Memory B cell (primary cell): ENCODE data around the gene TLN1.
A peak's percentile ranks its signal among the peaks of the same experiment; 100 is the strongest.

Source experiments
- ATAC-seq: fragments of 150-1000 bp; cut with Tn5 transposase; 2 replicates; pipeline ENCODE4 v1.10.0; 2021; ENCODE audit warnings: low read depth, mild to moderate bottlenecking, moderate library complexity
- DNase-seq, 2 donors: peaks; one replicate each; pipeline ENCODE4 v3.0.0; 2022; ENCODE audit warnings: low spot score in 2 of 2
- H3K27ac Mint-ChIP-seq: one replicate; pipeline ENCODE4 v1.8.0; 2022; ENCODE audit warnings: mild to moderate bottlenecking, moderate library complexity, mixed read lengths
- H3K27me3 Mint-ChIP-seq: one replicate; pipeline ENCODE4 v1.8.0; 2022; ENCODE audit warnings: mixed read lengths
- H3K36me3 Mint-ChIP-seq: one replicate; pipeline ENCODE4 v1.8.0; 2022; ENCODE audit warnings: mild to moderate bottlenecking, mixed read lengths
- H3K4me1 Mint-ChIP-seq: one replicate; pipeline ENCODE4 v1.8.0; 2022; ENCODE audit warnings: mixed read lengths
- H3K4me3 Mint-ChIP-seq: one replicate; pipeline ENCODE4 v1.8.0; 2022; ENCODE audit warnings: mild to moderate bottlenecking, moderate library complexity, mixed read lengths
- H3K9me3 Mint-ChIP-seq: one replicate; pipeline ENCODE4 v1.8.0; 2022; ENCODE audit warnings: mixed read lengths

TLN1 gene

DNA sequence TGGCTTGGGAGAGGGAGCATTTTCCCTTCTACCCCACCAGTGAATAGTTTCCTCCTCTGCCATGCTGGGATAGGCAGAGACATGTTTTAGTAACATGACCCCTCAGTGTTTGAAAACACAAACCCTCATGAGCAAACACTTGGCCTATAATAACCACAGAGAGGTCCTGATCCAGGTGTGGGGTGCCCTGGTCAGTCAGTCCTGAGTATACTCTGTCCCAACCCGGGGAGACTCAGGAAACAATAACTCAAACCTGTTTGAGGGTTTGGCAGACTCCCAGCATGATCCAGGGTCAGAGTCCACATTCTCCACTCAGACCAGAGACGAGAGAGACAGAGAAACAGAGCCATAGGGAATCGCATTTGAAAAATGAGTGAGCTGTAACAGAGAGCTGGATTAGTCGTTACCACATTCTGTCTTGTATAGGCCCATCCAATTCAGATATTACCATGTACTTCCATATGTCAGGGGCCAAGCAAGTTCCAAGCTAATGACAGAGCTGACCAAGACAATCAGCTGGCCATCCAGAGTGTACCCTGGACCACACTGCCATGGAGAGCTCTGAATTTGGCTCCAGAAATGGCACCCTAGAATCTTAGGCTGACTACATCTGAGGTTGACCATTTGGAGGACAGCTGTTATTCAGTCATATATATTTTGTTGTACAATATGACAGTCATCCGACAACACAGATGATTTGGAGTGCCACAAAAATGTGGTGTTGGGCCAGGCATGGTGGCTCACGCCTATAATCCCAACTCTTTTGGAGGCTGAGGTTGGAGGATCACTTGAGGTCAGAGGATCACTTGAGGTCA is 62.5 kb downstream of the TLN1 start:
- ATAC-seq (no peak), DNase-seq (no peak)
- Mint-ChIP-seq H3K4me3 (no peak overlapping the region), H3K9me3 (no peaks in the 10 kb centered on the region), H3K36me3 (no peaks in the 10 kb centered on the region), H3K27ac (no peak overlapping the region), H3K27me3 (peaks cover 3% of the 10 kb centered on the region), H3K4me1 (peaks cover 16% of the 10 kb centered on the region)

DNA sequence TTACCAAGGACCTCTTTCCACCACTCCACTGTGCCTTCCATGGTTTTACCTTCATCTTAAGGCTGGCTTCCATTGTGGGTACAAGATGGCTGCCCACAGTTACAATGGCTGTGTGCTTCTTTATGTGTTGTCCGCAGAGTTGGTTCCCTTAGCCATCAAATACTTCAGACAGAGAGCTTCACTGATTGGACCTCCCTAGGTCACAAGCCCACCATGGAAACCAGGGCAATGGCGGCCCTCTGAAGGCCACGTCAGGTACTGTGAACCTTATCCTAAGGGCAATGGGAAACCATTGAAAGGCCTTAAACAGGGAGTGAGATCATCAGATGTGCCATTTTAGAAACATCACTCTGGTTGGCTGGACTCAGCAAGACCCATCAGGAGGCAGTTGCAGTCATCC is 64.1 kb downstream of the TLN1 start:
- H3K4me3 Mint-ChIP-seq, result no peak overlapping the region
- no peaks in the 10 kb centered on the region for H3K27me3 Mint-ChIP-seq
- H3K4me1 Mint-ChIP-seq, result peaks cover 13% of the 10 kb centered on the region
- no peak for DNase-seq
- H3K36me3 Mint-ChIP-seq, result no peaks in the 10 kb centered on the region
- H3K27ac Mint-ChIP-seq, result no peak overlapping the region
- H3K9me3 Mint-ChIP-seq, result no peaks in the 10 kb centered on the region
- ATAC-seq, result no peak

DNA sequence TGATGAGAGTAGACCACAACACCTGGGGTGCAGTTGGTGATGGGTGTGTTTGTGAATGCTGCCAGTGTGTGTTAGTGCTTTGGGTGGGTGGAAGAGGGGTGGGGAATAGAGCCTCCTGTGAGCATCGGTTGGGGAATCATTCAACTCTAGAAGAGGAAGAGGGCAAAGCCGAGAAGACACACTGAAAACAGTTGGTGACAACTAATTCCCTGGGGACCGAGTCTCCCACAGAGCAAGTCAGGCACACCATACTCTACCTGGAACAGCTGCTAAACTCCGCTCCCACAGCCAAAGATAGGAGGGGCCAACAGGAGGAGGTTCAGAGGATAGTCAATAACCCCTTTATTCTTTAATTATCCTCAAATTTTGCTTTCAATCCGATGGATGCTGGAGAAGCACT is 65.4 kb downstream of the TLN1 start:
- DNase-seq (no peak), ATAC-seq (peak; percentile 52)
- H3K4me1 Mint-ChIP-seq, result peaks cover 24% of the 10 kb centered on the region
- no peaks in the 10 kb centered on the region for H3K27me3 Mint-ChIP-seq
- no peak overlapping the region for H3K4me3 Mint-ChIP-seq
- no peak overlapping the region for H3K27ac Mint-ChIP-seq
- H3K9me3 Mint-ChIP-seq, result no peaks in the 10 kb centered on the region
- no peaks in the 10 kb centered on the region for H3K36me3 Mint-ChIP-seq

DNA sequence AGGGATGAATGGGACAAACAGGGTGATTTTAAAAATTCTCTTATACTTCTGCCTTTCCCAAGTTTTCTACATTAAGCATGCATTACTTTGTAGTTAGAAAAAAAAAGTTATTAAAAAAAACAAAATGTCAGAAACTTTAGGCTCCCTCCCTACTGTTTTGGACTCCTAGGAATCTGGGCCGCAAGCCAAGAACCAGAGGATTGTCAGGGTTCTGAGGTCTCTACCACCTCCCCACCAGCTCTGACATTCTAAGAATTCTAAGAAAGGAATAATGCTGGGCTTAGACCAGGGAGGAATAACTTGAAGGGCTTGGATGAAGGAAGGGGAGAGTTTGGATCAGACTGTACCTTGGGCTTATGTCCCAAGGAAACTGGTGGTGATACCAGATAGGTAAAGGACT is 66.0 kb downstream of the TLN1 start:
- no peaks in the 10 kb centered on the region for H3K9me3 Mint-ChIP-seq
- no peaks in the 10 kb centered on the region for H3K36me3 Mint-ChIP-seq
- ATAC-seq (no peak), DNase-seq (no peak)
- no peaks in the 10 kb centered on the region for H3K27me3 Mint-ChIP-seq
- peak overlapping the region; percentile 83 for H3K4me3 Mint-ChIP-seq
- H3K4me1 Mint-ChIP-seq, result peaks cover 24% of the 10 kb centered on the region
- H3K27ac Mint-ChIP-seq, result no peak overlapping the region

DNA sequence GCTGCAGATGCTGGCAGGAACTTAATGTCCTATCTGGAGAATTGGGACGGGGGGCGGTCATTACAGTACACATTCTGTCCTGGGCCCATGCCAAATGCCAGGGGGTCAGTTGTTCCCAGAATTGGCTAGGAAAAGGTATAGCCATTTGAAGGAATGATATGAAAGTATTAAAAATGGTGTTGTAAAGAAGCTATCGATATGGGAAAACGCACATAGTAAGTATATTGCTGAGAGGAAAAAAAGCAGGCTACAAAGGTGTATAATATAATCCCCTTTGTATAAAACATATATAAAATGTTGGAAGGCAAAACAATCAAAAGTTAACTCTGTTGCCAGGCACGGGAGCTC is 66.5 kb downstream of the TLN1 start:
- DNase-seq (no peak), ATAC-seq (no peak)
- peaks cover 24% of the 10 kb centered on the region for H3K4me1 Mint-ChIP-seq
- peak overlapping the region; percentile 83 for H3K4me3 Mint-ChIP-seq
- H3K27me3 Mint-ChIP-seq, result no peaks in the 10 kb centered on the region
- H3K27ac Mint-ChIP-seq, result peak overlapping the region; percentile 22
- no peaks in the 10 kb centered on the region for H3K9me3 Mint-ChIP-seq
- peaks cover 5% of the 10 kb centered on the region for H3K36me3 Mint-ChIP-seq

DNA sequence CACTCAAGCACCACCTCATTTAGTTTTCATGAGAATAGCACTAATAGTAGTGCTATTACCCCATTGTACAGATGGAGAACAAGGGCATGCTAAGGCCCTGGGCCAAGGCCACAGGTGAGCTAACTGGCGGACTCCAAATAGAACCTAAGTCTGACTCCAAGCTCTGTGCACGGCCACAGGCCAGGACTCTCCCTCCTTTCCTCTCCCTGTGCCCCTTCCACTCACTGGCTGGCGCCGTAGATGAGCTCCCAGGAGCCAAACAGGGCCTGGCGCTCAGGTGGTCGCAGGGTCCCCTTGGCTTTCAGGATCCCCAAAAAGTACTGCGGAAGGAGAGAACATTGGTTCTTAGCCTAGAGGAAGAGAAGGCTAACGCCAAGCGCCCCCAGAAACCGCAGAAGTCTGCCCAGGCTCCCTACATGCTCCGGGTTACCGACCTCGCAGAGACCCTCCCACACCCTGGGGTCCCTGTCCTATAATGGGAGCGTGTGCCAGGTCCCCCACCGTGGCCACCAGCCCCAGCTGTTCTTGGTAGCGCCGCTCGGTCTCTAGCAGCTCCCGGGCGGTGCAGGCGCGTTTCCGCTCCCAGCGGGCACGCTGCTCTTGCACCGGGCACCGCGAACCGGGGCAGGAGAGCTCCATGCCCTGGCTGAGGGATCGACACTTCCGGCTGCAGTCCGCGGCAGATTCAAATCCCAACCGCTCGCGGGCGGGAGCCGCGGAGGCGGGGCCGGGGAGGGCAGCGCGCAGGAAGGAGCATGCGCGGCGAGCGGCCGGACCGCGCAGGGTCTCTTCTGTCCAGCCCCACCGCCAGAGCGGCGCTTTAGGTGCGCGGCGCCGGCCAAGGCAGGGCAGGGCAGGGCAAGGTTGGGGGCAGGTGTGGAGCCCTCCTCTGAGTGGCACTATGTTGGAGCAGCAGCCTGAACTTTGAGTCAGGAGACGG is 67.2 kb downstream of the TLN1 start, which contains the start of gene ARHGEF39:
Gene ARHGEF39 (minus strand): TSS at position 665 of the 940 bp plus-strand sequence. CDS start 26 bp downstream, at position 639.
- Mint-ChIP-seq H3K27ac (peak within 1 kb of the TSS; percentile 22), H3K27me3 (no peaks in the 10 kb centered on the region), H3K36me3 (peaks cover 7% of the 10 kb centered on the region), H3K4me3 (peak within 1 kb of the TSS; percentile 83), H3K9me3 (no peaks in the 10 kb centered on the region), H3K4me1 (peaks cover 24% of the 10 kb centered on the region)
- DNase-seq (no peak), ATAC-seq (peak; percentile 58)

DNA sequence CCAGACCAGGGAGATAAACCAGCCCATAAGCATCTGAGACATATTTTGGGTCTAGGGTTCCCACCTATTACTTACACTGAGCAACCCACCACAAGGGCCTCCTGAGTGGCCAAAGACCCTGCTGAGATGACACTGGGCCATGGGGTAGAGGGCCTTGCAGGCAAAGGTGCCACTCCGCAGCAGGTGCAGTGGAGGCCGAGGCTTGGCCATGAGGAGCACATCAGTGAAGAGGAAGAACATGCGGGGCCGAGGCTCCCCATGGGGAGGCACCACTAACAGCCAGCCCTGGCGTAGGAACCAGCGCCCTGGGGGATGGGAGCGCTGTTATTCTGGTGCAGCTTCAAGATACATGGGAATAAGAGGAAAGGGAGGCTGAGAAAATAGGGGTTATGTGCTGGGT is 69.6 kb downstream of the TLN1 start:
- Mint-ChIP-seq H3K4me1 (peaks cover 40% of the 10 kb centered on the region), H3K9me3 (no peaks in the 10 kb centered on the region), H3K4me3 (no peak overlapping the region), H3K36me3 (peaks cover 7% of the 10 kb centered on the region), H3K27me3 (no peaks in the 10 kb centered on the region), H3K27ac (peak overlapping the region; percentile 13)
- DNase-seq (no peak), ATAC-seq (no peak)

DNA sequence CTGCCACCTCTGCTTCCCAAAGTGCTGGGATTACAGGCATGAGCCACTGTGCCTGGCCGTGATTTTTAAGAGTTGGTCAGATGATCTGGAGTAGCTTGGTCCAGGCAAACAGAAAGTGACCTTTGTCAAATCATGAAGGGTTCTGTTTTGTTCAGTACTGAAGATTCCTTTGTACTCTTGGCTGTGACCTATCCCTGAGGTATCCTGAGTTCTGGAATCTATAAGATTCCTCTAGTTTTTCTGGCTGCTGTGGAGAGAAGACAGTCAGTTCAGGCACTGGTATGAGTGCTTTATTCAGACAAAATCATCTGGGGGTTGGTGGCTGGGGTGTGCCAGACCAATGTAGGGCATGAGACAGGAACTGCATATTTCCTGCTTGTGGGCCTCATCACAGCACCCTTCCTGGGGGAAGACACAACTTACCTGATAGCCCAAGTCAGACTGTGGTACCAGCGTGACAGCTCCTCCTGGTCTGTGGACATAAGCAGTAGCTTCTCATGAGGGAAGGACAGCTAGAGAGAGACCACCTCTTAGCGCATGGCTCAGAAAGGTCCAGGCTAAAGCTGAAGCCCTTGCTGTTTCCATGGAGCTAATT is 70.1 kb downstream of the TLN1 start:
- Mint-ChIP-seq H3K9me3 (no peaks in the 10 kb centered on the region), H3K27ac (peak overlapping the region; percentile 13), H3K27me3 (no peaks in the 10 kb centered on the region), H3K4me3 (no peak overlapping the region), H3K4me1 (peaks cover 44% of the 10 kb centered on the region), H3K36me3 (peaks cover 7% of the 10 kb centered on the region)
- ATAC-seq (no peak), DNase-seq (no peak)

DNA sequence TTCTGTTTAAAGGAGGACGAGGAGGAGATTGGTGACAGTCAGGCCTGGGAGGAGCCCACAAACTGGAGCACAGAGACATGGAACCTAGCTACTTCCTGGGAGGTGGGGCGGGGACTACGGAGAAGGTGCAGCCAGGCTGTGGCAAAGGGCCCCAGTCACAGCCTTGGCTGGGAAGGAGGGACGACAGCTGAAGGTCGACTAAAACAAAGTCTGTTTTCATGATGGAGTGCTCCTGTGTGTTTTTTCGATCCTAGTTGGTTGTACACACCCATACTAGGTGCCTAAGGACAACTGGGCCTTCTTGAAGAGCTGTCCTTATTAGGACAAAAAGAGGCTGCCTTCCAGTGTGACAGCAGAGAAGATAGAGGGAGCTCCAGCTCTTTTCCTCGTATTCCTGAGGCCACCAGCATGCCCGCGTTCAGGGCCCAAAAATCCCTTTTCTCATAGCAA is 71.0 kb downstream of the TLN1 start:
- no peak for DNase-seq
- Mint-ChIP-seq H3K4me1 (peaks cover 41% of the 10 kb centered on the region), H3K4me3 (no peak overlapping the region), H3K27me3 (no peaks in the 10 kb centered on the region), H3K27ac (peak overlapping the region; percentile 13), H3K9me3 (no peaks in the 10 kb centered on the region), H3K36me3 (peaks cover 7% of the 10 kb centered on the region)
- no peak for ATAC-seq

DNA sequence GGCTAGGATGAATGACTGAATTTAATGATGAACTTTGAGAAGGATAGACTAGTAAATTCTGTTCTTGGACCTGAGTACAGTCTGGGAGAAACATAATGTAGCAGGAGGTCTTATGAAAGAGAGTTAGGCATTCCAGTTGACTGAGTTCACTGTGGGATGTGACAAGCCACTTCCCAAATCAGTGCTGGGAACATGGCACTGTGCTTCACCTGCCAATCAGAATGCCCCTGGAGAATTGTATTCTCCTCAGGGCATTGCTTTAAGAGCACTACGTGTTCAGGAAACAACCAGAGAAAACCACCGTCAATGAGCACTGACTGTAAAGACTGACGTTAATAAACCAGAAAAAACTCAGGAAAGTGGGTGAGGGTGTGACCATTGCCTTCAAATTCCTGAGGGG is 72.7 kb downstream of the TLN1 start:
- Mint-ChIP-seq H3K9me3 (no peaks in the 10 kb centered on the region), H3K4me3 (peak overlapping the region; percentile 90), H3K27me3 (no peaks in the 10 kb centered on the region), H3K4me1 (peaks cover 39% of the 10 kb centered on the region), H3K27ac (peak overlapping the region; percentile 100), H3K36me3 (peaks cover 7% of the 10 kb centered on the region)
- ATAC-seq, result no peak
- no peak for DNase-seq

DNA sequence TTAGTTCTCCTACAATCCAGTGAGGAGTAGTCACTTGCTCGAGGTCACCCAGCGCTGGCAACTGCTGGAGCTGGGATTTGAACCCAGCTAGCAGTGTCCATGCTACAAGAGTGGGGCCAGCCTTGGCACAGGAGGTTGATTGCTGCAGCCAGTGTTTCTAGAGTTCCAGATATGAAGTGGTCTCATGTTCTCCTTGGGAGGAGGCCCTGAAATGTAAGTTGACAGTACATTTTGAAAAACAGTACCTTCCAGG is 73.1 kb downstream of the TLN1 start:
- Mint-ChIP-seq H3K36me3 (peaks cover 7% of the 10 kb centered on the region), H3K4me3 (peak overlapping the region; percentile 90), H3K4me1 (peaks cover 39% of the 10 kb centered on the region), H3K27me3 (no peaks in the 10 kb centered on the region), H3K27ac (peak overlapping the region; percentile 100), H3K9me3 (no peaks in the 10 kb centered on the region)
- ATAC-seq, result no peak
- DNase-seq, result no peak

DNA sequence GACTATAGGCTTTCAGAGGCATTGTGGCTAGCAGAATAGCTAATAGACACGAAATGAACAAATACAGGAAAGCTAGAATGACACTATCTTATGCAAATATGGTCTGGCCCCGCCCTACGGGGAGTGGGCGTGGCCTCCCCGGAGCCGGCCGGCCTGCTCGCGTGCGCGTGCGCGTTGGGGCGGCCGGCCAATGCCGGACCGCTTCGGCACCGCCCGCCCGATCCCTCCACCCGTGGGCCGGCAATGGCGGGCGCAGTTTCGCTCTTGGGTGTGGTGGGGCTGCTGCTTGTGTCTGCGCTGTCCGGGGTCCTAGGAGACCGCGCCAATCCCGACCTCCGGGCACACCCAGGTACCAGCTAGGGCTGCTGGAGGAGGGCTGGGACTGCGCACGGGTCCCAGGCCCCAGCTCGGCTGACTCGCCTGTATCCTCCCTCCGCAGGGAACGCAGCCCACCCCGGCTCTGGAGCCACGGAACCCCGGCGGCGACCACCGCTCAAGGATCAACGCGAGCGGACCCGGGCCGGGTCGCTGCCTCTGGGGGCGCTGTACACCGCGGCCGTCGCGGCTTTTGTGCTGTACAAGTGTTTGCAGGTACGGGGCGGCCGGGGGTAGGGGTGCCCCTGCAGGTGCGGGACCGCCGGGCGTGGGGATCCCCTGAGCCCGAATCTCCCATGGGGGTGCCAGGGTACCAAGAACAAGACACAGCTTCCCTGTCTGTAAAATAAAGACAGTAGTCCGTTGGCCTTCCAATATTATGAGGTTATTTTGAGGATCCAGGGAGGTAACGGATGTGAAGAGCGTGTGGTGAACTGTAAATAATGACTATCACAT is 73.6 kb downstream of the TLN1 start, which contains the start of gene CCDC107:
Gene CCDC107 (plus strand): TSS at position 156 of the 831 bp plus-strand sequence. CDS start 88 bp downstream, at position 244.
- peak; percentile 60 for ATAC-seq
- Mint-ChIP-seq H3K36me3 (peaks cover 7% of the 10 kb centered on the region), H3K27ac (peak within 1 kb of the TSS; percentile 100), H3K4me1 (peaks cover 39% of the 10 kb centered on the region), H3K9me3 (no peaks in the 10 kb centered on the region), H3K4me3 (peak within 1 kb of the TSS; percentile 90), H3K27me3 (no peaks in the 10 kb centered on the region)
- peak; percentile 88 to 91 for DNase-seq

DNA sequence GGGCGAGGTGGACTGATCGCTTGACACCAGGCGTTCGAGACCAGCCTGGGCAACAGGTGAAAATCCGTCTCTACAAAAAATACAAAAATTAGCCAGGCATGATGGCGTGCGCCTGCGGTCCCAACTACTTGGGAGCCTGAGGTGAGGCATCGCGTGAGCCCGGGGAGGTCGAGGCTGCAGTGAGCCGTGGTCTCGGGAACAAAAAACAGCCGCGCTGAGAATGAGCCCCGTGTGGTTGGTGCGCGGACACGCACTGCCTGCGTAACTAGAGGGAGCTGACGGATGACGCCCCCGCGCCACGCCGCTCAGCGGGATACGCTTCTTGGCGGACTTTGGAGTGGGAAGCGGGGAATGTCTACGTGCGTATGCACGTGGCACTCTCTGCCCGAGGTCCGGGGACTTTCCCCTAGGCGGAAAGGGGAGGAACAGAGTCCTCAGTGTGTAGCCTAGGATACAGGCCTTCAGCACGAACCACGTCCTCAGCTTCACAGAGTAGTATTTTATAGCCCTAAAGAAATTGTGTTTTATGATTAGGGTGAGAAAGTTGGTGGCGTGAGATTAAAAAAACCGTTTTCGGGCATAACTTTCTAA is 74.4 kb downstream of the TLN1 start, which contains the start of gene RMRP:
Gene RMRP (minus strand): TSS at position 474 of the 591 bp plus-strand sequence.
- Mint-ChIP-seq H3K27me3 (no peaks in the 10 kb centered on the region), H3K9me3 (no peaks in the 10 kb centered on the region), H3K36me3 (peaks cover 7% of the 10 kb centered on the region), H3K27ac (peak within 1 kb of the TSS; percentile 100), H3K4me3 (peak within 1 kb of the TSS; percentile 90), H3K4me1 (peaks cover 38% of the 10 kb centered on the region)
- DNase-seq (peak; percentile 84 to 87), ATAC-seq (peak; percentile 77)
